HEK293 (cell line): ENCODE results near the gene NIP7.
A peak's percentile ranks its signal among the peaks of the same experiment; 100 is the strongest.

Experiments used
- CTCF ChIA-PET: fragments of 350-600 bp; formaldehyde crosslinking; extraction: SDS; loops from one replicate; lab custom pipeline; 2021; ENCODE audit warnings: antibody characterized with exemption; lab: Yijun Ruan, JAX
- POLR2A ChIA-PET: fragments of 300-600 bp; formaldehyde crosslinking; extraction: SDS; loops from one replicate; lab custom pipeline; 2020; ENCODE audit warnings: antibody characterized with exemption, inconsistent platforms; lab: Yijun Ruan, JAX
- H3K27ac ChIP-seq: fragments of 200-500 bp; sonication (Bioruptor generic); 2 replicates; pipeline ENCODE4 v1.5.1; 2014; ENCODE audit warnings: low read depth, low read length, control low read depth, inconsistent platforms; ENCODE audit errors: extremely low read depth
- H3K36me3 ChIP-seq, 2 experiments: fragments of 200-500 bp in 1 of 2; sonication (Bioruptor generic) in 1 of 2; 1 replicate in 1 of 2; 2 replicates in 1 of 2; pipeline ENCODE4 v1.5.1; 2014 to 2017; ENCODE audit warnings: inconsistent platforms in 2 of 2, low read length in 2 of 2; ENCODE audit not compliant: control insufficient read depth in 2 of 2, insufficient read depth in 1 of 2
- H3K4me1 ChIP-seq: fragments of 200-500 bp; sonication (Bioruptor generic); 2 replicates; pipeline ENCODE4 v1.5.1; 2014; ENCODE audit warnings: mild to moderate bottlenecking, low read length, inconsistent platforms; ENCODE audit not compliant: control insufficient read depth, insufficient read depth
- H3K4me3 ChIP-seq: 2 replicates; pipeline ENCODE4 v1.5.1; 2011; ENCODE audit warnings: low read depth, mild to moderate bottlenecking, control low read depth, low read length, moderate library complexity
- H3K9me3 ChIP-seq: fragments of 200-500 bp; sonication (Bioruptor generic); 2 replicates; pipeline ENCODE4 v1.5.1; 2014; ENCODE audit warnings: low read depth, low read length, inconsistent platforms; ENCODE audit not compliant: control insufficient read depth, insufficient read depth
- GLIS1 ChIP-seq: fragments of 450-650 bp; formaldehyde crosslinking; IDR thresholded peaks from 2 replicates; pipeline ENCODE4 v1.5.1; 2016; ENCODE audit warnings: missing biosample characterization, missing genetic modification characterization
- GLIS2 ChIP-seq: fragments of 450-650 bp; formaldehyde crosslinking; IDR thresholded peaks from 2 replicates; pipeline ENCODE4 v1.5.1; 2016; ENCODE audit warnings: missing biosample characterization, missing genetic modification characterization
- HOXA7 ChIP-seq: sonication (generic); formaldehyde crosslinking; IDR thresholded peaks from 2 replicates; pipeline ENCODE4 v1.8.1; 2022; ENCODE audit warnings: missing genetic modification reagents, borderline replicate concordance
- PRDM6 ChIP-seq: fragments of 450-650 bp; formaldehyde crosslinking; IDR thresholded peaks from 2 replicates; pipeline ENCODE4 v1.5.1; 2017; ENCODE audit warnings: missing biosample characterization, missing genetic modification characterization
- RBAK ChIP-seq: fragments of 450-650 bp; formaldehyde crosslinking; IDR thresholded peaks from 2 replicates; pipeline ENCODE4 v1.5.1; 2016; ENCODE audit warnings: missing biosample characterization, missing genetic modification characterization
- SCRT2 ChIP-seq: fragments of 450-650 bp; formaldehyde crosslinking; IDR thresholded peaks from 2 replicates; pipeline ENCODE4 v1.5.1; 2016; ENCODE audit warnings: missing biosample characterization, missing genetic modification characterization
- ZBTB6 ChIP-seq: fragments of 450-650 bp; formaldehyde crosslinking; IDR thresholded peaks from 2 replicates; pipeline ENCODE4 v1.5.1; 2017; ENCODE audit warnings: missing biosample characterization, missing genetic modification characterization
- ZBTB8A ChIP-seq: fragments of 450-650 bp; formaldehyde crosslinking; IDR thresholded peaks from 2 replicates; pipeline ENCODE4 v1.5.1; 2016; ENCODE audit warnings: missing biosample characterization, missing genetic modification characterization
- ZNF140 ChIP-seq: fragments of 450-650 bp; formaldehyde crosslinking; IDR thresholded peaks from 2 replicates; pipeline ENCODE4 v1.5.1; 2016; ENCODE audit warnings: missing biosample characterization, missing genetic modification characterization
- ZNF19 ChIP-seq: fragments of 450-650 bp; formaldehyde crosslinking; IDR thresholded peaks from 2 replicates; pipeline ENCODE4; 2016; ENCODE audit warnings: missing biosample characterization, missing genetic modification characterization, low read depth
- ZNF23 ChIP-seq: fragments of 450-650 bp; formaldehyde crosslinking; IDR thresholded peaks from 2 replicates; pipeline ENCODE4 v1.5.1; 2016; ENCODE audit warnings: missing biosample characterization, missing genetic modification characterization, borderline replicate concordance
- ZNF324 ChIP-seq: fragments of 450-650 bp; formaldehyde crosslinking; IDR thresholded peaks from 2 replicates; pipeline ENCODE4 v1.5.1; 2016; ENCODE audit warnings: missing biosample characterization, missing genetic modification characterization
- ZNF341 ChIP-seq: fragments of 450-650 bp; formaldehyde crosslinking; IDR thresholded peaks from 2 replicates; pipeline ENCODE4; 2016; ENCODE audit warnings: low read depth, missing biosample characterization, missing genetic modification characterization
- ZNF354C ChIP-seq: fragments of 450-650 bp; formaldehyde crosslinking; IDR thresholded peaks from 2 replicates; pipeline ENCODE4 v1.5.1; 2016; ENCODE audit warnings: missing biosample characterization, missing genetic modification characterization, low read depth, borderline replicate concordance
- ZNF677 ChIP-seq: fragments of 450-650 bp; IDR thresholded peaks from 2 replicates; pipeline ENCODE4 v1.5.0; 2018; ENCODE audit warnings: missing biosample characterization, mild to moderate bottlenecking, missing genetic modification characterization, moderate library complexity
- ZNF76 ChIP-seq: fragments of 450-650 bp; formaldehyde crosslinking; IDR thresholded peaks from 2 replicates; pipeline ENCODE4; 2016; ENCODE audit warnings: low read depth, missing biosample characterization, missing genetic modification characterization, borderline replicate concordance
- ZNF792 ChIP-seq: fragments of 450-650 bp; formaldehyde crosslinking; IDR thresholded peaks from 2 replicates; pipeline ENCODE4 v1.5.1; 2016; ENCODE audit warnings: missing biosample characterization, missing genetic modification characterization
- TF ChIP-seq, protein P1 (sequence below): fragments of 450-650 bp; formaldehyde crosslinking; IDR thresholded peaks from 2 replicates; pipeline ENCODE4 v1.5.1; 2016; ENCODE audit warnings: missing biosample characterization, missing genetic modification characterization

Gene NIP7

DNA sequence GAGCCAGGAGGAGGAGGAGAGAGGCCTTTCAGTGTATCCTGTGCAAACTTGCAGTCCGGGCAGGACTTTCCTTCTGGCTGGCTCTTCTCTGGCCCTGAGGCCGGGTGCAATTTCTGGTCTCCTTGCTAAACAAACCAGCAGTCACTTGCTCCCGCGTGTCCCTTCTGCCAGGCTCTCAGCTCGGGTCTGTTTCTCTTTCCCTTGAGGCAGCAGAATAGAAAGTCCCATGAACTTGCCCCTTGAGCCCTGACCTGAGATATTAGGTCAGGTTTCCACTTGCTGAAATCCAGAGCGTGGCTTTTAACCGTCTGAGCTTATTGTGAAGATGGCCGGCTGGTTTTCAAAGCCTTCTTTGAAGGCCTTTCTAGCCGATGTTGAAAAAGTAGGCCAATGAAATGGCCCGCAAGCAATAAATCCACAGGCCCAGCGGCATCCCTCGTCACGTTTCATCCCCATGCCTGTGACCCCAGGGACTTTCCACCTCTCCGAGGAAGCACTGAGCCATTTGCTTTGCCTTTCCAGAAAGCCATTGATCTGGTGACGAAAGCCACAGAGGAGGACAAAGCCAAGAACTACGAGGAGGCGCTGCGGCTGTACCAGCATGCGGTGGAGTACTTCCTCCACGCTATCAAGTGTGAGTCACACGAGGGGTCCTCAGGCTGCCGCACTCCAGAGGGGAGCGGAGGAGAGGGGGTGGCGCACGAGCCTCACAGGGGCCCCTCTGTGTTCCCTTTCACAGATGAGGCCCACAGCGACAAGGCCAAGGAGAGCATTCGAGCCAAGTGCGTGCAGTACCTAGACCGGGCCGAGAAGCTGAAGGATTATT is 23.9 kb upstream of the NIP7 start:
- no peaks in the 10 kb centered on the region for H3K9me3 ChIP-seq
- POLR2A ChIA-PET: interaction anchor here (0.8 to 1.0 kb wide), 2 partner anchors 9 to 354 kb away, joined by 3 to 6 read pairs; no protein-coding TSS in a partner anchor
- no peak overlapping the region for H3K4me3 ChIP-seq
- TF ChIP-seq ZNF792 (tag by site-specific recombination) (no peak), PRDM6 (tag by site-specific recombination) (no peak), HOXA7 (CRISPR knock-in tag) (no peak), RBAK (tag by site-specific recombination) (no peak), ZNF140 (tag by site-specific recombination) (no peak), ZNF19 (tag by site-specific recombination) (no peak), SCRT2 (tag by site-specific recombination) (no peak), ZNF341 (no peak)
- TF ChIP-seq, protein P1, sequence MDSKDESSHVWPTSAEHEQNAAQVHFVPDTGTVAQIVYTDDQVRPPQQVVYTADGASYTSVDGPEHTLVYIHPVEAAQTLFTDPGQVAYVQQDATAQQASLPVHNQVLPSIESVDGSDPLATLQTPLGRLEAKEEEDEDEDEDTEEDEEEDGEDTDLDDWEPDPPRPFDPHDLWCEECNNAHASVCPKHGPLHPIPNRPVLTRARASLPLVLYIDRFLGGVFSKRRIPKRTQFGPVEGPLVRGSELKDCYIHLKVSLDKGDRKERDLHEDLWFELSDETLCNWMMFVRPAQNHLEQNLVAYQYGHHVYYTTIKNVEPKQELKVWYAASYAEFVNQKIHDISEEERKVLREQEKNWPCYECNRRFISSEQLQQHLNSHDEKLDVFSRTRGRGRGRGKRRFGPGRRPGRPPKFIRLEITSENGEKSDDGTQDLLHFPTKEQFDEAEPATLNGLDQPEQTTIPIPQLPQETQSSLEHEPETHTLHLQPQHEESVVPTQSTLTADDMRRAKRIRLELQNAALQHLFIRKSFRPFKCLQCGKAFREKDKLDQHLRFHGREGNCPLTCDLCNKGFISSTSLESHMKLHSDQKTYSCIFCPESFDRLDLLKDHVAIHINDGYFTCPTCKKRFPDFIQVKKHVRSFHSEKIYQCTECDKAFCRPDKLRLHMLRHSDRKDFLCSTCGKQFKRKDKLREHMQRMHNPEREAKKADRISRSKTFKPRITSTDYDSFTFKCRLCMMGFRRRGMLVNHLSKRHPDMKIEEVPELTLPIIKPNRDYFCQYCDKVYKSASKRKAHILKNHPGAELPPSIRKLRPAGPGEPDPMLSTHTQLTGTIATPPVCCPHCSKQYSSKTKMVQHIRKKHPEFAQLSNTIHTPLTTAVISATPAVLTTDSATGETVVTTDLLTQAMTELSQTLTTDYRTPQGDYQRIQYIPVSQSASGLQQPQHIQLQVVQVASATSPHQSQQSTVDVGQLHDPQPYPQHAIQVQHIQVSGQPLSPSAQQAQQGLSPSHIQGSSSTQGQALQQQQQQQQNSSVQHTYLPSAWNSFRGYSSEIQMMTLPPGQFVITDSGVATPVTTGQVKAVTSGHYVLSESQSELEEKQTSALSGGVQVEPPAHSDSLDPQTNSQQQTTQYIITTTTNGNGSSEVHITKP (tag by site-specific recombination): no peak
- no peaks in the 10 kb centered on the region for H3K4me1 ChIP-seq
- peaks cover 14 to 72% of the 10 kb centered on the region in 2 experiments; a peak in 2 of 3 replicates for H3K36me3 ChIP-seq
- CTCF ChIA-PET: interaction anchor here (1.5 kb wide), 1 partner anchor 165 kb away, joined by 4 read pairs; no protein-coding TSS in a partner anchor
- H3K27ac ChIP-seq: no peak overlapping the region

GRCh38 chr16:69316595-69317034 is 23.0 kb upstream of the NIP7 start:
- TF ChIP-seq ZNF324 (tag by site-specific recombination) (no peak), ZNF354C (no peak), ZNF76 (tag by site-specific recombination) (no peak), ZBTB8A (tag by site-specific recombination) (no peak), ZNF23 (no peak)
- ChIA-PET CTCF (no interaction called here), POLR2A (no interaction called here)
- no peaks in the 10 kb centered on the region for H3K4me1 ChIP-seq
- H3K27ac ChIP-seq: no peak overlapping the region
- H3K36me3 ChIP-seq: peaks cover 14 to 81% of the 10 kb centered on the region in 2 experiments; a peak in 2 of 3 replicates
- H3K9me3 ChIP-seq: no peaks in the 10 kb centered on the region
- no peak overlapping the region for H3K4me3 ChIP-seq

- Histone ChIP-seq H3K9me3 (no peaks in the 10 kb centered on the region), H3K27ac (no peak overlapping the region), H3K4me1 (no peaks in the 10 kb centered on the region), H3K4me3 (no peak overlapping the region), H3K36me3 (peaks cover 17 to 94% of the 10 kb centered on the region in 2 experiments; a peak in 2 of 3 replicates)
- TF ChIP-seq GLIS1: peak; percentile 40; the same call in 1 of the 2 replicates
- no peak for TF ChIP-seq ZBTB6 (tag by site-specific recombination)
- TF ChIP-seq ZNF677: peak; percentile 72
- 0 out of 2 replicates have a peak, but pooled peaks have one; percentile 14 for TF ChIP-seq GLIS2 (tag by site-specific recombination)
- ChIA-PET POLR2A (interaction anchor here (1.0 kb wide), 1 partner anchor 9 kb away, joined by 8 read pairs; no protein-coding TSS in a partner anchor), CTCF (interaction anchor here (0.6 to 0.7 kb wide), 4 partner anchors 23 to 133 kb away, joined by 3 to 5 read pairs (median 4); no protein-coding TSS in a partner anchor)
These were observed 21.2 kb upstream of the NIP7 start for GRCh38 chr16:69318177-69318910.
